ENCODE results near the gene TTLL6.

TTLL6 gene

GRCh38 chr17:48770954-48771353, 46.1 kb downstream of the TTLL6 start:
- Histone ChIP-seq H3K4me3 (no peak overlapping the region), H3K27ac (no peak overlapping the region)

DNA sequence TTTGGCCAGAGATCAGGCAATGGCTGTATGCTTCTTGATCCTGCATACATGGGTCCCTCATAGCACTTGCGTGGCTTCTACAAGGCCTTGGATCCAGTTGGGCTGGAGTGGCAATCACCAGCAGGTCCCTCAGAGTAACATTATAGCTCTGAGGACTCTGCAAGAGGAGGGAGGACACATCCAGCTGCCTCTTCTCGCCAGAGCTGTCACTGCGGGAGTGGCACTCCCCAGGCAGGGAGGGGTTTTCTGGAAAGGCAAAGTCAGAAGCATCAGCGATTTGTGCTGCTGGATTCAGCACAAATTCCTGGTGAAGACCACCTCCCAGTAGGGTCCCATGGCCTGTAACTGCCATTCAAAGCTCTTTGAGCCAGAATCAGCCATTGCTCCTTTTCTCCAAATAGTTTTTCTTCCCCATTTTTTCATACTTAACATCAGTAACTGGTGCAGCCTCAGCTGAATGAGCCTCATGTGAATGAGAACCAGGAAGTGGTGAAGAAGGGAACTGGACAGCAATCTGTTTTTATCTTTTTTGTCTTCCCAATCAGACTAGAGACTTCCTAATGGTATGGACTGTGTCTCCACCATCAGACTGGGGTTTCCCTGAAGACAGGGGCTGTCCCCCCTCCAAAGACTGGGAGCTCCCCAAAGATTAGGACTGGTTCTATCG, 47.9 kb downstream of the TTLL6 start:
- Histone ChIP-seq H3K4me3 (no peak overlapping the region), H3K27ac (no peak overlapping the region)

- Histone ChIP-seq H3K4me3 (no peak overlapping the region), H3K27ac (no peak overlapping the region)
These were observed 49.7 kb downstream of the TTLL6 start for GRCh38 chr17:48767263-48767774.

DNA sequence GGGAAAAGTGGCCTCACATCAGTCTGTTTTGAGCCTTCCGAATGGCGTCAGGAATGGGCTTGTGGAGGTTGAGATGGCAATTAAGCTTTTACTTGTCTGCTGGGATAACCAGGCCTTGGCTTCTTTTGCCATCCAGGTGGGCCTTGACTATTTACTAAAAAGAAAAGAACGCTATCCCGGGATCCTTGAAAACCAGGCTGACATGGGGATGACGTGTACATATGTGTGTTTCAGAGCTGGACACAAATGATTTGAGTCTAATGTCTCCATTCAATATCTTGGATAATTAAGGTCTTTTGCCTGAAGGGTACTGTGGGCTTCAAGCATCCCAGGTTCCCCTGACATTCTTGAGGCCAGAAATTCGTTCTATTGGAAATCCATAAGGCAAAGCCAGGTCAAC, 55.9 kb downstream of the TTLL6 start:
- H3K27ac ChIP-seq, result no peak overlapping the region
- no peak overlapping the region for H3K4me3 ChIP-seq

GRCh38 chr17:48760411-48760810, 56.6 kb downstream of the TTLL6 start:
- no peak overlapping the region for H3K27ac ChIP-seq
- no peak overlapping the region for H3K4me3 ChIP-seq

DNA sequence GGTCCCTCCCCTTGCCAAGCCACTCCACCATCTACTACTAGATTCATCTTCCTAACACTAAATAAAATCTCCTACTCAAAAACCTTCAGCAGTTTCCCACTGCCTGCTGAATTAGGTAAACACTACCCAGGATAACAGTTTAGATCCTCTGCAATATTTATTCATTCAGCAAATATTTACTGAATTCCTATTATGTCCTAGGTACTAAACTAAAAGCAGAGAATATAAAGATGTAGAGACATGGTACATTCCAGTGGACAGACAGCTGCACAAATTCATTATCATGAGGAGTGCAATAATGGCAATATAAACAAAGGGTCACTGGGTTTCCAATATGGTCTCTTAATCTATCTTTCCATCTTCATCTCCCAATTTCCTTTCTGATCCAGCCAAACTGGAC, 57.7 kb downstream of the TTLL6 start:
- no peak overlapping the region for H3K4me3 ChIP-seq
- H3K27ac ChIP-seq, result no peak overlapping the region

DNA sequence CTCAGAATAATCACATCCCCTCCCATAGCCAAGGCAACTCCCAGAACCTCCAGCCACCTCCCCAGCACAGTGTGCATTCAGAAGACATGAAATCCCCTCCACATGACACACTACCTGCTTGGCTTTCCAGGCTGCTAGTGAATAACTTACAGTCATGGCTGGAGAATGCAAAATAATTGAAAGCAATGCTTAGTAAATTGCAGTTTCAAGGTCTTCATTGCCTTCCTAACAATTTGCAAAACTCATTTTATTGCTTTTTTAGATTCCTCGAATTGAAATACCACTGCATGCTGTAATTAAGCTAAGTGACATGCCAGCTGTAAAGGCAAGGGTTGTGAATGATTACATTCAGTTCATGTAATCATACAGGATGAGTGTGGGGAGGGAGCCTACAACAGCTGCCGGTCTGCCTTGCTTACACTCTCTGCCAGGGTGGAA, 59.5 kb downstream of the TTLL6 start:
- no peak overlapping the region for H3K4me3 ChIP-seq
- H3K27ac ChIP-seq, result no peak overlapping the region

GRCh38 chr17:48756830-48757251, 60.2 kb downstream of the TTLL6 start:
- H3K4me3 ChIP-seq, result no peak overlapping the region
- H3K27ac ChIP-seq, result no peak overlapping the region

GRCh38 chr17:48755356-48755755, 61.7 kb downstream of the TTLL6 start:
- no peak overlapping the region for H3K4me3 ChIP-seq
- no peak overlapping the region for H3K27ac ChIP-seq

- no peak overlapping the region for H3K27ac ChIP-seq
- H3K4me3 ChIP-seq, result no peak overlapping the region
These were observed 62.3 kb downstream of the TTLL6 start for GRCh38 chr17:48754500-48755261.

DNA sequence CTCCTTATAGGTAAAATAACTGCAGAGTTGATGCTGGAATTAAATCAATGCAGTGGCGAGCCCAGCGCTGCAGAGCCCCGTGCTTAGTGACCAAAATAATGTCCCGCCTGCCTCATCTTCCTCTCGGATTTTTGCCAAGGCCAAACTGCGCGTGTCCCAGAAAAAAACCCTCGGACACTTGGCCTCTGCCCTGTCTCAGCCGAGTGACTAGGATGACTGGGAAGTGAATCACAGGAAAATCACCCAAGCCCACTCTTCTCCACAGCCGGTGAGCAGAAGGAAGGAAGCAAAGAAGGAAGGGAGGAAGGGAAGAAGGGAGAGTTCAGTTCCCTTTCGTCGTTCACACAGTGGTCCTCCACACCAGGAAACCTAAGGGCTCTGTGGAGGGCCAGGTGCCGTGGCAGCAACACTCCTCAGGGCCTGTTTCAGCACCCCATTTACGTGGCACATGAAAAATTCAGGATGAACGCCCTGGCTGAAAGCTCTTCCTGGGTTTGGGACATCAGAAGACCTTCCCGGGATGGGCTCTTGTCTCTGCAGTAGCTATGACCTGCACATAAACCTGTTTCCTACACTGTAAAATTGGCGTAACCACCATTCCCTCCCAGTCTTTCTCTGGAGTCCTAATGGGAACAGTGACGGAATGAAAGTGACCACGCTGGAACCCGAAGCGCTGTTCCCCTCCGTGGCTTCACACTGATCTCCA, 63.1 kb downstream of the TTLL6 start:
- H3K27ac ChIP-seq, result no peak overlapping the region
- H3K4me3 ChIP-seq, result no peak overlapping the region

- H3K27ac ChIP-seq, result no peak overlapping the region
- H3K4me3 ChIP-seq, result no peak overlapping the region
These were observed 64.4 kb downstream of the TTLL6 start for GRCh38 chr17:48752399-48753288.

DNA sequence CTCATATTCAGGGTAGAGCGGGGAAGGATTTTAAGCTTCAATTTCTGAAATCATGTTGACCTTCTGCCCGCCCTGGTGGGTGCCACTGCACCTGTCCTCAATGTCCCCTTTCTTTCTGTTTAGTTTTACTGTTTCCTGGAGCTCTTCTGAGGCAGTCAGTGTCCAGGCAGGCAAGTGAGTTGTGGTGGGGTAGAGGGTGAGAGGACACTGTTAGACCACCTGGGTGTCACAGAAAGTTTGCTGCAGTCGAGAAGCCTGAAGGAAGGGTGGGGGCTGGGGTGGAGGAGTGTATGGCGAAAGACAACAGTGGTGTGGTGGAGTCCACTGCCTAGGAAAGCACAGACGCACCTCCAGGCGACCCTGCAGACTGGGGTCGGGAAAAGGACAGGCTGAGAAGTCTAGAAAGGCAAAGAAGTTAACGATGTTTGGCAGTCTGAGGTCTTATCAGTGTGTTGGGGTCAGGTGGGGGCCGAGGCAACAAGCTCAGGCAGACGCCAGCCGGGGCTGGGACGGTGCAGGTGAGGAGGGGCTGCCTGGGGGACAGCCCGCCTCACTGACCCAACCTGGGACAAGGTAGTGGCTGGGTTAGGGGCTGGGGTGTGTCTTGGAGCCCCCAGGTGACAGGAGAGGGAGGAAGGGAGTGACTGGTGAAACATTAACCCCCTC, 65.2 kb downstream of the TTLL6 start:
- Histone ChIP-seq H3K27ac (no peak overlapping the region), H3K4me3 (no peak overlapping the region)

- Histone ChIP-seq H3K4me3 (no peak overlapping the region), H3K27ac (no peak overlapping the region)
These were observed 65.9 kb downstream of the TTLL6 start for GRCh38 chr17:48751172-48751571.

- Histone ChIP-seq H3K4me3 (no peak overlapping the region), H3K27ac (no peak overlapping the region)
These were observed 67.1 kb downstream of the TTLL6 start for GRCh38 chr17:48749621-48750553.

DNA sequence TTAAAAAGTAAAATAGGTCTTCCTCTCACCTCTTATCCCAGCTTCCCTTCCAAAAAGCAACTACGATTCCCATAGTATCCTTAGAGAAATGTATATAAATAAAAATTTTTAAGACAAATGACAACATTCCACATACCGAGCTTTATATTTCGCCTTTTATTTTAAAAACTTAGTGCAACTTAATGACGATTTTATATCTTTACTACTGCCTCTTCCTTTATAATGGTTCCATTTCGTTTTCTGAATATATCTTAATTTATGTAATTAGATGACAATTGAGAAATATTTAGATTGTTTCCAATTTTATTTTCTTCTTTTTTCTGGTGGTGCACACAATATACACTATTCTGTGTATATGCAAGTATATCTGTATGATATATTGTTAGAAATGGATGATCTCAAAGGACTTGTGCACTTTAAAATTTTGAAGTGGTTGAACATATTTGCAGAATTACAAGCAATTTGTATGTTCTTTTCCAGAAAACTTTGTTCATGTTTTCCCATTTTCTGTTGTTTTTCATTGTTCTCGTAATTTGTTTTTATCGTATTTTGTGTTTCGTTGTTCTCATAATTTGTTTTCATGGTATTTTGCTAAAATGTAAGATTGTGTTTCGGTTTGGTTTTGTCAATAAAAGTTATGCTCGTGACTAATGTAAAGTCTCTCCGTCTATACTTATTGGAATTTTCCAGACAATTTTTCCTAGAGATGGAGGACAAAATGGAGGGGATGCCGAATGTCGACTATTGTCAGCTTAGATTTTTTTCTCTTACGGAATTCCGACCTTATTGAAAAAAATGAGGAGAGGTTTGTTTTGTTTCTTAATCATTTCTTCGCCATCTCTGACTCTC, 68.1 kb downstream of the TTLL6 start:
- Histone ChIP-seq H3K27ac (no peak overlapping the region), H3K4me3 (no peak overlapping the region)

Data from skin epidermis (tissue), 12 donors.